ENCODE measurements around the gene TMEM74B.

The TMEM74B gene

DNA sequence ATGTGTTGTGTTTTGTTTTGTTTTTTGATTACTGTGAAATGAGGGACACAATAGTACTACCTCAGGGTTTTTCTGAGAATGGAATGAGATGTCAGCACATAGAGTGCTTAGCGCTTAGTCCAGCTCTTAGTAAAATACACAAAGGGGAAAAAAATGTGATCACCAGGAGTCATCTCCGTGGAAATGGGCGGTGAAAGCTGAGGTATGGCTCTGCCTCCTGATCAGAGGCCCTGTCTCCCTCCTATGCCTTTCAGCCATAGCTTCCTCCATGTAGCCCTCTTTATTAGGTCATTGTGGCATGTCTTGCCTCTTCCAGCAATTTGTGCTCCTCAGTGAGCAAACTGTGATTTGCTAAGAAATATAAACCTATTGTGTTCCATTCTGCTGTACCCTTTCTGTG, 53.4 kb downstream of the TMEM74B start:
- DNase-seq = no peak

DNA sequence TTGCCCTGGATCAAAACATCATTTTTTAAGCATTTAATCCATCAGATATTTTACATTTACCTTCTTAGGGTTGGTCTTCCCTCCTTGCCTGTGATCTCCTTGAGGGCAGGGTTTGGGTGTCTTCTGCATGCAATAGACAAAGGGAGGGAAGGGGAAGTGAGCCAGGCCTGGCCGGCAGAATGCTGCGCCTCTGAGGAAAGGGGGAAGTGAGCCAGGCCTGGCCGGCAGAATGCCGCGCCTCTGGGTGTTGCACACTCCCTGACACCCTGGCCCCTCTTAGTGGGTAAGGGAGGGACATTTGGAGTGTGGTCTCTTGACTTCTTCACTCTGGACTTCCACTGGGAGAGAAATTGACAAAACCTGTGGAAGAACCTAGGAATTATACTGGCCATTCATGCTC, 53.9 kb downstream of the TMEM74B start:
- peak; percentile 79 to 80 for DNase-seq
